ENCODE measurements around the gene TIA1.
"Not testable (repeated sequence)": the region's sequence is repeated elsewhere in the genome, so short reads cannot be mapped to it uniquely, and the experiment has no call there.

Gene TIA1

DNA sequence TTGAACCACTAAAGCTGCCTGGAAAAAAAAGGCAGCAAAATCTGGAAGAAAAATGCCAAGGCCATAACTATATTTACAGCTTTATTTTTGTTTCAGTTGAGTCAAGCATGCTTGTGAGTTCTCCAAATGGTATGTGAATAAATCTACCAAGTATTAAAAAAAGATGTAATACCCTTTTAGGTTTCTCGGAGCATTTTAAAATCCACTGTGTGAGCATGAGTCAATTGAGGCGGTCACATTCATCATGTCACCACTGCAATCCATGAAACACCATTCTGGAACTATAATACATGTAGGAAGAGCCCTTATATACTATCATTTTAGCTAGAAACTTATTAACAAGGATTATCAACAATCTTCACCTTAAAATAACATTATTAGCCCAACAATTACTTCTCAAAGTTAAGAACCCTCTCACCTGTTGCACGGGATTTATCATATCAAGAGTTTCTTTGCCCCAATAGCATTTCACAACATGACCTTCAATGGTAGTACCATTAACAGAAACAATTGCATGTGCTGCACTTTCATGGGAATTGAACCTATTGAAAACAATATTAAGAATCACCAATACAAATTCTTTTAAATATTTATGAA is 33.4 kb downstream of the TIA1 start:
- no peak for DNase-seq (ENCODE audit: low read depth)

DNA sequence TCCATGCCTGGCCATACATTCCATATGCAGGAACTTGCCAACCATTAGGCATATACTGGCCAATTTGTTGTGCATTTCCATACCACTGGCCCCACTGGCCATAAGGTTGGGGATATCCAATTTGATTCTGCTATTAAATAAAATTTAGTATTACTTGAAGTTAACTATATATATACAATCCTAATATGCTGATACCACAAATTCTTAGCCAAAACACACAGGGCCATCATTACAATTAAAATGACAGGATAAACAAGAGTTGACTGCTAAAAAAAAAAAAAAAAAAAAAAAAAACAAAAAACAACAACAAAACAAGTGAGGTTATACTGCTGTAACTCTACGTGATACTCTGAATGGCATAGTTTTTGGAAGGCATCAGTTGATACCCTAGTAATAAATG is 34.1 kb downstream of the TIA1 start:
- DNase-seq (ENCODE audit: low read depth), result no peak

DNA sequence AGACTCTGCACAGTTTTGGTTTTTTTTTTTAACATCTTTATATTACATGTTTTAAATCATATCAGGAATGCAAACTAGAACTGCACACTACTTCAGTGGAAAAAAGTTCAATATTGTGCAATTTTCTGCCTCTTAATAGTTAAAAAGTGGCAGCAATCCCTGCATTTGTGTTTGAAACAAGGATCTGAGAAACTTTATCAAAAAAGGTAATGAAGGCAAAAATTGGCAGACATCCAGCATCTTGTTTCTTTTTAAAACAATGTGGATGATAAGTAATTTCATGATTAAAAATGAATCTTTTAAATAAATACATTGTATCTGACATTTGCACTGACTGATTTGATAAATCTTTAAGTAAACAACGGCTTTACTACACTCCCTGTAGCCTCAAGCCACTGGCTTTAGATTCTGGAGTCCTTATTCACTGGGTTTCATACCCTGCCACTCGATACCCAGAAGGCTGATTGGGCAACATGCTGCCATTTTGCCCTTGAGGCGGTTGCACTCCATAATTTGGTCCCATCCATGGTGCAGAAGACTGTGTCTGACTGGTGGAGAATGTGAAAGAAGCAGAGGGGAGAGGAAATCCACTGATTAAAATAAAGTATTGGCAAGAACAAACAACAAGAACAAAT is 36.0 kb downstream of the TIA1 start:
- DNase-seq (ENCODE audit: low read depth), result no peak

DNA sequence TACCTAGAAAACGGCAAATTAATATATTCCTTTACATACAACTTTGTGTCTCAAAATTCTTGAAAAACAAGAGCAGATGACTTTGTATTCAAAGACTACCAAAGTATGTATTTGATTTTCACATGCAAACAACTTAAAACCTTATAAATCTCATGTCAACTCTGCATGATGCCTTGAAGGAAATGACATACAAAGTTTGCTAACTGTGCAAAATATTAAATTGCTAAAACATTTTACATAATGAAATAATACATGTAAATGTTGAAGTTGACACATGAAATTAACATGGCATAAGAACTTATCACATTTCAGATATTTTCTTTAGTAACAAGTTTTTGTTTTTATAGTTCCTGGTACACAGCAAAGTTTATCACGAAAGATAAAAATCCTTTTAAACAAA is 36.8 kb downstream of the TIA1 start:
- DNase-seq (ENCODE audit: low read depth), result no peak

DNA sequence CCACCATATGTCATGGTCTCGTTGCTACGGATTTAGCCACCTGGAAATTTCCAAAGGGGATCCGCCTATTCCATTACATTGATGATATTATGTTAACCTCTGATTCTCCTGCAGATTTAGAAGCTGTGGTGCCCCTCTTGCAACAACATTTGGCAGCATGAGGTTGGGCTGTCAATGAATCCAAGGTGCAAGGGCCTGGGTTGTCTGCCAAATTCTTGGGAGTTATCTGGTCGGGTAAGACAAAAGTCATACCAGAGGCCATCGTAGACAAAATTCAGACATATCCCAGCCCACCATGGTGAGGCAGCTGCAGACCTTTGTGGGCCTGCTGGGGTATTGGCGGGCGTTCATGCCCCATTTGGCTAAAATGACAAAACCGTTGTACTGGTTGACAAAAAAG is 44.0 kb downstream of the TIA1 start:
- DNase-seq (ENCODE audit: low read depth), result no peak

DNA sequence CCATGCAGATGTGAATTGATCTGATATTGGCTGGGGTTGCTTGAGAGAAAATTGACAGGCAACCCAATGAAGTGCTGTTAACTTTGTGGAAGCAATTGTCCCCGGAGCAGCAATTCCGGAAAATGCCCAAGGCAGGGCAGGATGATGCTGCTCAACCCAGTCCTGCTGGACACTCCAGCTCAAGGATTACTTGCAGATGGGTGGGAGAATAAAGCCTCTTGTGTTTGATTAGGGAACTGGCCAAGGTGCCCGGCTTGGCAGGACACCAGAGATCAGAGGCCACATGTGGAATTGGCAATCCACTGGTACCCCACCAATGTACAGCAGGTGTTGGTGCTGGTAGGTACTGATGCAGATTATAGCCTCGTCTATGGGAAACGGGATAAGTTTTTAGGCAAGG is 45.3 kb downstream of the TIA1 start:
- no peak for DNase-seq (ENCODE audit: low read depth)

DNA sequence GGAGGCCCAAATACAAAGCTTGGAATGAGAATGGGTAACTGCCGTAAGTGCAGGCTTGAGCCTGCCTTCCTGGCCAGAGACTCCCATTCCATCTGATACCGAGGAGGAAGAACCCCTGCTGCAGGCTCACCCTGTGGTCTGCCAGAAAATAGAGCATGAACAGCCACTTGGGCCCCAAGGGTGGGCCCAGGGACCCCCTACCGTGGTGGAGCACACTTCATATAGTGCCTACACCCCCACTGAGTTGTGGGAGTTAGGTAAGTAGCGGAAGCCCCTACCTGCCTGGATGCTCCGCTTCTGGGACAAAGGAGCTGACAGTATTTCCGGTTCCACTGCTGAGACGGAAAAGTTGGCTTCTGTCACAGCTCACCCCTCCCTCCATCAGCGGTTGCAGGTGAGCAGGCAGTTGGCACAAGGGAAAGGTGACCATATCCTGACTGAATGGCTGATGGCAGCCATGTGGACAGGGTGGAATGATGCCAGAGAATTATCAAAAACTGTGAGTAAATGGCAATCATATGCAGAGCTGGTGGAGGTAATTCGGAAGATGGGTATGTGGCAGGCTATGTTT is 46.1 kb downstream of the TIA1 start:
- DNase-seq (ENCODE audit: low read depth), result no peak

DNA sequence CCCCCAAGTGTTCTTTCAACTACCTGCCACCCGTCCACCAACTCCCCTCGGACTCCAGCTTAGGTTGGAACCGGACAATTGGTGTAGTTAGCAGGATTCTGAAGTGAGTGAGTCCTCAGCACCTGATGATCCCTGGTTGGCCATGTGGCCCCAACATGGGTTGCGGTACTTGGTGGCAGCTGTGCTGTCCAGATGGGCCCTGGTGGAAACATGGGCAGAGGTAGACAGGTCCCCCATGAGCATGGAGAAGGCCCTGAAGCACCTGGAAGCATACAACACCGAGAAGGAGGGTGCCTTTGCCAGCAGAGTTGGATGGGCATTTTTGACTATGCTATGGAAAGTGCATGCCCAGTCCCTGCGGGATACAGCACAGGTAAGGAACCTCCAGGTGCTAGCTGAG is 46.6 kb downstream of the TIA1 start:
- no peak for DNase-seq (ENCODE audit: low read depth)

DNA sequence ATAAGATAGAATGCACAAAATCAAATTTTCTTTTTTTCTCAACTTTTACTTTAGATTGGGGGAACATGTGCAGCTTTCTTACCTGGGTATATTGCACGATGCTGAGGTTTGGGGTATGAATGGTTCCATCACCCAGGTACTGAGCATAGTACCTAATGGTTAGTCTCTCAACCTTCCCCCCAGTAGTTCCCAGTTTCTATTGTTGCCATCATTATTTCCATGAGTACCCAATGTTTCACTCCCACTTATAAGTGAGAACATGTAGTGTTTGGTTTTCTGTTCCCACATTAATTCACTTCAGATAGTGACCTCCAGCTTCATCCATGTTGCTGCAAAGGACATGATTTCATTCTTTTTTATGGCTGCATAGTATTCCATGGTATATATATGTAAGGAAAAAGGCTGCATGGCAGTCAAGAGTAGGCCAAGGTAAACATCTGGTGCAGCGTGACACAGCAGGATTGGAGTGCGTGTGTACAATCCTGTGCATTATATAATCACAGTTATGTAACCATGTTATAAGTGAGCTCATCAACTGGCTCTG is 47.1 kb downstream of the TIA1 start:
- no peak for DNase-seq (ENCODE audit: low read depth)

DNA sequence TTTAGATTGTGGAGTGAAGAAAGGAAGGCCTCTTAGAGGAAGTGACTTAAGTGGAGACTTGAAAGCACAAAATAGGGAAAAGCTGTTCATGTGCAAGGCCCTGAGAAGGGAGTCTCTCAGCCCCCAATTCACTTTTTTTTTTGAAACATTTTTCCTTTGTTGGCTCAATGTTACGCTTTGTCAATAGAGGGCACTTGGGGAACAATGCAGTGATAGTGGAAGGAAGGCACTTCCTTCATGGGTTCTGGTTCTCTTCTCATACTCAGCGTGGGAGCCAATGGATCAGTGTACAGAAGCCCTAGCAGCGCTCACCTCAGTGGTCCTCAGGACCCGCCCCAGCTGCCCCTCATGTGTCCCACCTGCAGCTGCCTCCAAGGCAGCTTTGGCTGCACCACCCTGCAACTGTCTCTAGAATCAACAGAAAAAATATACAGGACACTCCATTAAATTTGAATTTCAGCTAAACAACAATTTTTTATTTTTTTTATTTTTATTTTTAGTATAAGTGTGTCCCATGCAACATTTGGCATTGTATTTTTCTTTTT is 49.0 kb downstream of the TIA1 start:
- DNase-seq (ENCODE audit: low read depth), result no peak

DNA sequence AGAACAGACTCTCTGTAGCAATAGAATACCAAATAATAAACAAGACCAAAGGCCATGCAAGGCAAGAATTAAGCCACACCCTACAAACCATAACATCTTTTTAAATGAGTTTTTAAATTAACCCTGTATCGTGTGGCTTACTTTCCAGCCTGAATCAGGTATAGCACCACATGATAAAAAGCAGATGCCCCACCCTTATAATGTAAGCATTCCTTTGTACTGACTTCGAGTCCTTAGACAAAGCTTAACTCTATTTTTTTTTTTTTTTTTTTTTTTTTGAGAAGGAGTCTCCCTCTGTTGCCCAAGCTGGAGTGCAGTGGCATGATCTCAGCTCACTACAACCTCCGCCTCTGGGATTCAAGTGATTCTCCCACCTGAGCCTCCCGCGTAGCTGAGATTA is 55.9 kb downstream of the TIA1 start:
- no peak for DNase-seq (ENCODE audit: low read depth)

DNA sequence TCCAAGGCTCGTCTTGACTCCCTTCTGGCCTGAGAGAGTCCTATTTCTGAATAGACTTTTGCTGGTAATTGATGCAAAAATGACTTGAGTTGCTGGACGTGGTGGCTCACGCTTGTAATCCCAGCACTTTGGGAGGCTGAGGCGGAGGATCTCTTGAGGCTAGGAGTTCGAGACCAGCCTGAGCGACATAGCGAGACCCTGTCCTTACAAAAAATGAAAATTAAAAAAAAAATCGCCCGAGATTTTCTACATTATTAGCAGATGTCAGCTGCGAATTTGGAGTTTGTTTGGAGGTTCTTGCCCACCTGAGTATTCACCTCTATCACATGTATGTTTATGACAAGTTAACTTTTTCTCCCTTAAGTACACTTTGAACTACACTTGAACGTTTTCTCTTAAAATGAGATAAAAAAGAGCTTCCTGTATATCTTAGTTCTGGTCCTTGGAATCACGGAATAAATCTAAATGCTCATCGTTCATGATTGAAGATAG is 57.1 kb downstream of the TIA1 start:
- DNase-seq (ENCODE audit: low read depth), result no peak

DNA sequence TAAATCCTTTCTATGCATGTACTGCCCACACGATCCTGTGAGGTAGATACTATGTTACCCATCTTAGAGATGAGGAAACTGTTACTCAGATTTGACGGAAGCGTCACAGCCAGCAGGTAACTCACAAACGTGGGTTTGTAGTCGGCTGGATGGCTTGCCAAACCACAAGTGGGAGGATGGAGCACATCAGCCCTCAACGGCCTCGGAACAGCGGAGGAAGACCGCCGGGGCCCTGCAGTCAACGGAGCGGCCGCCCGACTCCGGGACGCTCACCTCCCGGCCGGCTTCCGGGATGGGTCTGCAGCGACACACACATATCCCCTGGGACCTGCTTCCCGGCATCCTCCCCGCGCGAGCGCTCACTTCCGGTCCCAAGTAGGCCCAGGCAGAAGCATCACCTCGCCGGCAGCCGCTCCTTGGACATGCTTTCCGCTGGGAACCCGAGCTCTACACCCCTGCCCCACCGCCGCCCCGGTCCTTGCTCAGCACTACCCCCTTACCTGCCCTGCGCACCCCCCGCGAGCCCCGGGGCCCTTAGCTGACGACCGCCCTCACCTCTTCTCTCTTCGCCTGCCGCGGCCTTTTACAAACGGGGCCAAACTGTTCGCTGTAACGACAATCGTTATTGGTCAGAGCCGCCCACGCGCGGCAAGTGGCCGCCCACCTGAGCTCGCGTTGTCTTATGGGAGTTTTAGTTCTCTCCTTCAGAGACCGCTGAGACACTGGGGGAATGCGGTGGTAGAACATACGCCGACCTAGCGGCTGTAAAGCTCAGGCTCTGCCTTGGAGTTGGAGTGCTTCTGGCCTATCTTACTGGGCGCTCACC is 57.8 kb downstream of the TIA1 start, which contains the start of gene C2orf42:
C2orf42 (minus strand) TSS at position 602 of the 826 bp plus-strand sequence. CDS start 9,034 bp downstream, outside the sequence.
- peak; percentile 95 for DNase-seq (ENCODE audit: low read depth)

DNA sequence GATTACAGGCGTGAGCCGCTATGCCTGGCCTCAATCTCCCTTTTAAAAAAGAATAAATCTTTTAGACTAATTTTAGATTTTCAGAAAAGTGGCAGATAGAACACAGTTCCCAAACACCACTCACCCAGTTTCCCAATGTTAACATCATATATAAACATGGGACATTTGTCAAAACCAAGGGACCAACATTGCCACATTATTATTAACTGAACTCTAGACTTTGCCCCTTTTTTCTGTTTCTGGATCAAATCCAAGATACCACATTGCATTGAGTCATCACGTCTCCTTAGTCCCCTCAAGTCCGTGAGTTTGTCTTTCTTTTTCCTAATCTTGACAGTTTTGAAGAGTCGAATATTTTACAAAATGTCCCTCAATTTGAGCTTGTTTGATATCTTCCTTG is 60.0 kb downstream of the TIA1 start:
- no peak for DNase-seq (ENCODE audit: low read depth)

DNA sequence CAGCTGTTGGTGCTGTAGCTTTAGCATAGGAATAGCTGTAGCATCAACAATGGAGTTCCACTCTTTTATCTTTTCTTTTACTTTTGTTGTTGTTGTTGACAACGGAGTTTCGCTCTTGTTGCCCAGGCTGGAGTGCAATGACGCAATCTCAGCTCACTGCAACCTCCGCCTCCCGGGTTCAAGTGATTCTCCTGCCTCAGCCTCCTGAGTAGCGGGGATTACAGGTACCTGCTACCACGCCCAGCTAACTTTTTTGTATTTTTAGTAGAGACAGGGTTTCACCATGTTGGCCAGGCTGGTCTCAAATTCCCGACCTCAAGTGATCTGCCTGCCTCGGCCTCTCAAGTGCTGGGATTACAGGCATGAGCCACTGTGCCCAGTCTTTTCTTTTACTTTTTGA is 61.3 kb downstream of the TIA1 start:
- DNase-seq (ENCODE audit: low read depth), result not testable (repeated sequence)

DNA sequence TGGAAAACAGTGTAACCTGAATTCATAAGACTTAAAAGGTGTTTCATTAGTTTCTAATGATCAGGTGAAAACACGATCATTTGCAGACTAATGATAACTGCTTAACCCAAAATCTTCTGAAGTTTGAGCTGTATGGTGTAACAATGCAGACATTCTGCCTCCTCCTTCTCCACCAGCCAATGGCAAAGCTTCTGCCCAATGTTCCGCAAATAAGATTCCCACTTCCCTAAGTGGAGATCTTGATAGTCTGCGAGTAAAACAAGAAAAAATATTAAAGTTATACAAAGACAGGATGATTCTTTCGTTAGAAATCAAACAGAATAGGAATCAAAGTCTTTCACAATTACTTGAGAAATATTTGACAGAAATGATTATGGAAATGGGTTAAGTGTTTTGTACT is 65.7 kb downstream of the TIA1 start:
- no peak for DNase-seq (ENCODE audit: low read depth)

DNA sequence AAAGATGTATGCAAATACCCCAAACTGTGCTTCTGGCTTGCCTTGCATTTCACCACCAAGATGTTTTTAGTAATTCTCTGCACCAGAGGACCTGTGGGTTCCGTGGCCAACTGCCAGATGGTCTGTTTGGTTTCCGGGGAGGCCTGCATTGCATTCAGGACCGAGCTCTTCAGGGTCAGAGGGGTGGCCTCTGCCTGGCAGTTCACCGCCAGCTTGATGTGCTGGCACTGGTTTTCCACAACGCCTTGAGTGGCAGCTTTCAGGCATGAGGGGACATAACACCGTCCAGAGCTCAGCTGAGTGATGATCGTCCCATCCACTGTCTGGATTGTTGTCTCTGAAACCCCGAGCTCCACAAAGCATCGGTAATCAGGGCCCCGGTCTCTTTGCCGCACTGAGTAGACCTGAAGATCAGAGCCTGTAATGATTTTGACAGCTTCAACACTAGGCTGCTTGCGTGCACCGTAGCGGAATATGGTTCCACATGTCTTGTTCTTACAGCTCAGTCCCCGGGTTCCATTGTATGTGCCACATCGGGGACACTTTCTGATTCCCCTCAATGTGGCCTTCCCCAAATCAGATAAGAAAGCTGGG is 67.0 kb downstream of the TIA1 start:
- no peak for DNase-seq (ENCODE audit: low read depth)

DNA sequence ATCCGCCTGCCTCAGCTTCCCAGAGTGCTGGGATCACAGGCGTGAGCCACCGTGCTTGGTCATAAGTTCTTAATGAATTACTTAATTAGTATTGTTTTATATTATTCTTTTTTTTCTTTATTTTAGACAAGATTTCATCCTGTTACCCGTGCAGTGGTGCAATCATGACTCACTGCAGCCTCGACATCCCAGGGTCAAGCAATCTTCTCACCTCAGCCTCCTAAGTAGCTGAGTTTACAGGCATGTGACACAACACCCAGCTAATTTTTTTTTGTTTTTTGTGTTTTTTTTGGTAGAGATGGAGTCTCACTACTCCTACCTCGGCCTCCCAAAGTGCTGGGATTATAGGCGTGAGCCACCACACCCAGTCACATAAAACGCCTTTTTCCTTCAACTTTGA is 74.9 kb downstream of the TIA1 start:
- DNase-seq (ENCODE audit: low read depth), result no peak

DNA sequence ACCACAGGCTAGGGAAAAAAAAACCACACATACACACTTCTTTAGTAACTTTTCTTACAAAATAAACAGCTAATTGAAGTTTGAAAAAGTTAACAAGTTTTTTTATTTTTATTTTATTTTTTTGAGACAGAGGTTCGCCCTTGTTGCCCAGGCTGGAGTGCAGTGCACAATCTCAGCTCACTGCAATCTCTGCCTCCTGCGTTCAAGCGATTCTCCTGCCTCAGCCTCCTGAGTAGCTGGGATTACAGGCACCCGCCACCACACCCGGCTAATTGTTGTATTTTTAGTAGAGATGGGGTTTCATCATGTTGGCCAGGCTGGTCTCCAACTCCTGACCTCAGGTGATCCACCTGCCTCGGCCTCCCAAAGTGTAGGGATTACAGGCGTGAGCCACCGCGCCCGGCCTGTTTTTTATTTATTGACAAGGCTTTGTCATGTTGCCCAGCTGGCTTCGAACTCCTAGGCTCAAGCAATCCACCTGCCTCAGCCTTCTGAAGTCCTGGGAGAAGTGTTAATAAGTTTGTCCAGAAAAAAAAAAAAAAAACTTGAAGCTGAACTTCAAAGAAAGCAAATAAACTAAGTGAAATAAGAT is 78.7 kb downstream of the TIA1 start:
- DNase-seq (ENCODE audit: low read depth), result not testable (repeated sequence)

DNA sequence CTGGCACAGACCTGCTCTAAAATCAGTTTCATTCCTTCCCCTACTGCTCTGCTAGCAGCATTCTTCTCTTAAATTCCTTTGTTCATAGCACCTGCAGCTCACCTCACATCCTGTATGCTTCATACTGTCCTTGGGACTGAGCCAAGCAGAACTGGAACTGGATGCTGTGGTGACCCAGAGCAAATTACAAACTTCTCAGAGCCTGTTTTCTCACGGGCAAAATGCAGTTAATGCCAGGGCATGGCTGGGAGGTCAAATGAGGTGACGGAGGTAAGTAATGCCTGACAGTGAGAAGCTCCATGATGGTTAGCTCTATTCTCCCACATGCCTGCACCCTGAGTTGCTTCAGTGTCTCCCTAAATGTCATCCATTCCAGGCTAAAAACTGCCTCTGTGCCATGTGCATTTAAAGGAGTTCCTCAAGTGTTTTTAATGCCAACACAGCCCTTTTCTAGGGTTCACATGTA is 87.3 kb downstream of the TIA1 start:
- no peak for DNase-seq (ENCODE audit: low read depth)

DNA sequence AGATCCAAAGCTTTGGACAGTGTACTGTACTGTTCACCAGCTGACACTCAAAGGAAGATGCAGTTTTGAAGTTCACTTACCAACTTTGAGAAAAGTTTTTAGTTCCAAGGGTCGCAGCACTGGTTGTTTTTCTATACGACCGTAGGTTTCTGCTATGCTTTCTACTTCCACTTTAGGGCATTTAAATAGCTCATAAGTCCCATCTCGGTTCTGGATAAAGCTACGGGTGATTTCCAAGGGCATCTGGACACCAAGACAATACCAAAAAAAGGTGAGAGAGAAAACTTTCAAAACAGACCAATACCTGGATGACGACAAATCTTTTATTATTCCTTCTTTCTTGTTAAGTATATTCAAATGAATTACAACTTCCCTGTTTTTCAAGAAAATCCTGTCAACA is 87.9 kb downstream of the TIA1 start:
- DNase-seq (ENCODE audit: low read depth), result no peak

Data from stimulated activated CD8-positive, alpha-beta memory T cell treated with anti-CD3 and anti-CD28 coated beads, Interleukin-12 subunit alpha, Interleukin-12 subunit beta, amount 100 ng/mL, for 1 hour (primary cell).